ENCODE data around the gene KCNQ2.
"Not testable (repeated sequence)": the region's sequence is repeated elsewhere in the genome, so short reads cannot be mapped to it uniquely, and the experiment has no call there.

Gene KCNQ2

GRCh38 chr20:63490416-63490815 is 18.0 kb upstream of the KCNQ2 start:
- DNase-seq (ENCODE audit: low read depth), result no peak

GRCh38 chr20:63488315-63489251 is 16.1 kb upstream of the KCNQ2 start:
- no peak for DNase-seq (ENCODE audit: low read depth)

- no peak for DNase-seq (ENCODE audit: low read depth)
Observed at GRCh38 chr20:63487781-63488241, 15.4 kb upstream of the KCNQ2 start.

- no peak for DNase-seq (ENCODE audit: low read depth)
Observed at GRCh38 chr20:63487116-63487764, 14.8 kb upstream of the KCNQ2 start.

GRCh38 chr20:63486300-63486855 is 13.9 kb upstream of the KCNQ2 start:
- no peak for DNase-seq (ENCODE audit: low read depth)

- no peak for DNase-seq (ENCODE audit: low read depth)
Observed at GRCh38 chr20:63484651-63485403, 12.4 kb upstream of the KCNQ2 start.

GRCh38 chr20:63484236-63484635 is 11.8 kb upstream of the KCNQ2 start:
- DNase-seq (ENCODE audit: low read depth), result no peak

- DNase-seq (ENCODE audit: low read depth), result no peak
Observed at GRCh38 chr20:63483834-63484233, 11.4 kb upstream of the KCNQ2 start.

- no peak for DNase-seq (ENCODE audit: low read depth)
Observed at GRCh38 chr20:63482021-63482587, 9.6 kb upstream of the KCNQ2 start.

- DNase-seq (ENCODE audit: low read depth), result no peak
Observed at GRCh38 chr20:63481503-63481902, 9.0 kb upstream of the KCNQ2 start.

- not testable (repeated sequence) for DNase-seq (ENCODE audit: low read depth)
Observed at GRCh38 chr20:63479695-63480419, 7.4 kb upstream of the KCNQ2 start.

- no peak for DNase-seq (ENCODE audit: low read depth)
Observed at GRCh38 chr20:63478346-63479302, 6.2 kb upstream of the KCNQ2 start.

- DNase-seq (ENCODE audit: low read depth), result no peak
Observed at GRCh38 chr20:63477944-63478343, 5.5 kb upstream of the KCNQ2 start.

GRCh38 chr20:63477061-63477616 is 4.7 kb upstream of the KCNQ2 start:
- DNase-seq (ENCODE audit: low read depth), result no peak

GRCh38 chr20:63475209-63475608 is 2.8 kb upstream of the KCNQ2 start:
- no peak for DNase-seq (ENCODE audit: low read depth)

GRCh38 chr20:63473555-63474449 is 1.3 kb upstream of the KCNQ2 start:
- DNase-seq (ENCODE audit: low read depth), result no peak

GRCh38 chr20:63472862-63473390 is 471 bp upstream of the KCNQ2 start:
- no peak for DNase-seq (ENCODE audit: low read depth)

- no peak for DNase-seq (ENCODE audit: low read depth)
Observed at GRCh38 chr20:63471717-63471980, 806 bp downstream of the KCNQ2 start.

Data from fibroblast of the conjunctiva (primary cell).